HG03039 (cell line): ENCODE data around the gene ANKRD22.
"Not testable (repeated sequence)": the region's sequence is repeated elsewhere in the genome, so short reads cannot be mapped to it uniquely, and the experiment has no call there.

Source experiments
- ATAC-seq: cut with Tn5 transposase; IDR thresholded peaks from one replicate; pipeline ENCODE4 v1.9.1; 2021; ENCODE audit warnings: mild to moderate bottlenecking, moderate library complexity; ENCODE audit not compliant: unreplicated experiment

ANKRD22 gene

GRCh38 chr10:88838766-88839350 lies 12.8 kb downstream of the ANKRD22 start:
- no peak for ATAC-seq

GRCh38 chr10:88837632-88838031 lies 14.0 kb downstream of the ANKRD22 start:
- ATAC-seq: not testable (repeated sequence)

- ATAC-seq: no peak
Measured at GRCh38 chr10:88835910-88836221, 15.8 kb downstream of the ANKRD22 start.

GRCh38 chr10:88835096-88835909 lies 16.3 kb downstream of the ANKRD22 start:
- ATAC-seq: peak; percentile 83

GRCh38 chr10:88833723-88834122 lies 17.9 kb downstream of the ANKRD22 start:
- no peak for ATAC-seq

- ATAC-seq: no peak
Measured at GRCh38 chr10:88833156-88833555, 18.5 kb downstream of the ANKRD22 start.

GRCh38 chr10:88832376-88832775 lies 19.3 kb downstream of the ANKRD22 start:
- ATAC-seq: no peak

- no peak for ATAC-seq
Measured at GRCh38 chr10:88831709-88832108, 19.9 kb downstream of the ANKRD22 start.

GRCh38 chr10:88830643-88831268 lies 20.9 kb downstream of the ANKRD22 start:
- no peak for ATAC-seq

GRCh38 chr10:88828310-88828709 lies 23.3 kb downstream of the ANKRD22 start:
- ATAC-seq: no peak

GRCh38 chr10:88827671-88828070 lies 24.0 kb downstream of the ANKRD22 start:
- ATAC-seq: no peak

- ATAC-seq: no peak
Measured at GRCh38 chr10:88826388-88826787, 25.3 kb downstream of the ANKRD22 start.

GRCh38 chr10:88820748-88821401 lies 30.8 kb downstream of the ANKRD22 start:
- ATAC-seq: no peak

- ATAC-seq: no peak
Measured at GRCh38 chr10:88819290-88819689, 32.4 kb downstream of the ANKRD22 start.

GRCh38 chr10:88813200-88813599 lies 38.4 kb downstream of the ANKRD22 start:
- ATAC-seq: no peak

GRCh38 chr10:88810196-88810961 lies 41.3 kb downstream of the ANKRD22 start:
- no peak for ATAC-seq

GRCh38 chr10:88809621-88810020 lies 42.0 kb downstream of the ANKRD22 start:
- ATAC-seq: no peak

GRCh38 chr10:88805924-88806323 lies 45.7 kb downstream of the ANKRD22 start:
- ATAC-seq: no peak

- no peak for ATAC-seq
Measured at GRCh38 chr10:88805361-88805760, 46.3 kb downstream of the ANKRD22 start.

- no peak for ATAC-seq
Measured at GRCh38 chr10:88804083-88804812, 47.4 kb downstream of the ANKRD22 start.
